Measurements from ENCODE around the gene LSM14A.
"Not testable (repeated sequence)": the region's sequence is repeated elsewhere in the genome, so short reads cannot be mapped to it uniquely, and the experiment has no call there.

LSM14A gene

GRCh38 chr19:34230820-34231219, 58.5 kb downstream of the LSM14A start:
- WGBS, 2 experiments (ENCODE audit: insufficient coverage in 2 of 2), result 87 to 93% methylated on average over 8 to 10 of the region's 10 CpGs
- no peak overlapping the region for H3K27ac ChIP-seq (ENCODE audit: low read depth, low read length, severe bottlenecking)
- no peaks in the 10 kb centered on the region for H3K9me3 ChIP-seq (ENCODE audit: control insufficient read depth, low read length)
- H3K36me3 ChIP-seq (ENCODE audit: control insufficient read depth, insufficient read depth, low read length), result peaks cover 62% of the 10 kb centered on the region
- no peak overlapping the region for H3K4me3 ChIP-seq (ENCODE audit: extremely low read depth, insufficient read depth, low read length, poor library complexity, severe bottlenecking)
- peaks cover 12% of the 10 kb centered on the region for H3K4me1 ChIP-seq (ENCODE audit: control insufficient read depth, insufficient read depth, low read length, poor library complexity, severe bottlenecking)

DNA sequence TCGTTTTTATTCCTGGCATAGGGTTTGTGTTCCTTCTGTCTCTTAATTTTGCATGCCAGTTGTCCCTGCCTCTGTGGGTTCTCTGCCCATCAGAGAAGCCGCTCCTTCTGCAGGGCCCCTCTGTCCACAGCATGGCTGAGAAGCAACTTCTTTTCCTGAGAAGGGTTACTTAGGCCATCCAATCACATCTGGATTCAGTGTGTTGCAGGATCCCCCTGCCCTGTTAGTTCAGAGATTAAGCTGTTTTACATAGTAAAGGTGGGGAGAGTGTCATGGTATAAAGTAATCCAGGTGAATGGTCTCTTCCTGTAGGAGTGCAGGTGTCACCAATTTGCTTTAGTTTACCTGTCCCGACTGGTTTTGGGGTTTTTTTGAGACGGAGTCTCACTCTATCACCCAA, 59.1 kb downstream of the LSM14A start:
- H3K36me3 ChIP-seq (ENCODE audit: control insufficient read depth, insufficient read depth, low read length), result peaks cover 56% of the 10 kb centered on the region
- H3K4me1 ChIP-seq (ENCODE audit: control insufficient read depth, insufficient read depth, low read length, poor library complexity, severe bottlenecking), result peaks cover 17% of the 10 kb centered on the region
- H3K9me3 ChIP-seq (ENCODE audit: control insufficient read depth, low read length), result no peaks in the 10 kb centered on the region
- no peak overlapping the region for H3K27ac ChIP-seq (ENCODE audit: low read depth, low read length, severe bottlenecking)
- no peak overlapping the region for H3K4me3 ChIP-seq (ENCODE audit: extremely low read depth, insufficient read depth, low read length, poor library complexity, severe bottlenecking)
- WGBS, 2 experiments (ENCODE audit: insufficient coverage in 2 of 2), result 90 to 92% methylated on average over 4 of the region's 4 CpGs

DNA sequence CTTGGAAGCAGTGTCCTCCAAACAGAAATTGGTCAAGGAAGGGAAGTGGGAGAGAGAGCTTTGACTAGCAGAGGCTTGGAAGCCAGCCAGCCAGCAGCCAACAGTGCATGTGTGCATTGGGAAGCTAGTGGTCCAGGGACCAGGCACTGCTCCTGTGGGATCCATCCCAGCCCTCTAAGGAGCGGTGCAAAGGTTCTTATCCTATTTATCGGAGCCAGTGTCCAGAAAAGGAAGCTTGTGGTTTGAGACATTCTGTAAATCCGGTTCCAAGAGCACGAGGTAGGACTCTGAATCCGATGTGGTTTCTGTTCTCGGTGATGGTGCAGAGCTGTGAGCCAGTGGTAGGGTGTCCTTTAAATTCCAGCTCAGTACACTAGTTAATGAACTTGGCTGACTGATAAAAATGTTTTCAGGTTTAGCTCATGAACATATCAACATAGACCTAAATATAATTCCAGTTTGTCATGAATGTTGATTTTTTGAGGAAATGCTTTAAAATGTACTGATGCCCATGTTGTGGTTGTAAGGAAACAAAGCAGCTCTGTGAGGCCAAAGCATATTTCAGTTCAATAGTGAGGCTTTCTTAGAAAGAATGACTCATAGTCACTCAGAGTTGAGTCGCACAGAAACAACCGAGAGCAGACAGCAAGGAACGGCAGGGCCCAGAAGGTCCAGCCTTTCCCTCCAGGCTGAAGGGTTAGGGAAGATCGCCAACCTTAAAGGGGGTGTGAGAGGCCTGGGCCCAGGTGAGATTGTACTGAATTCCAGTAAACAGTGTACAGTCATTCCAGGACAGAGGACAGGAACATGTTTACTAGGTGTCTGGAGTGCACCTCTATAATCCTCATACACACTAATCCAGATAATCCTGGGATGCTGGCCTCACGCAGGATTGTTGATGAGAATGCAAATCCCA, 60.5 kb downstream of the LSM14A start:
- peaks cover 23% of the 10 kb centered on the region for H3K4me1 ChIP-seq (ENCODE audit: control insufficient read depth, insufficient read depth, low read length, poor library complexity, severe bottlenecking)
- WGBS, 2 experiments (ENCODE audit: insufficient coverage in 2 of 2), result 76 to 79% methylated on average over 9 to 10 of the region's 11 CpGs
- H3K36me3 ChIP-seq (ENCODE audit: control insufficient read depth, insufficient read depth, low read length), result peaks cover 44% of the 10 kb centered on the region
- peak overlapping the region; percentile 70 for H3K27ac ChIP-seq (ENCODE audit: low read depth, low read length, severe bottlenecking)
- H3K9me3 ChIP-seq (ENCODE audit: control insufficient read depth, low read length), result no peaks in the 10 kb centered on the region
- H3K4me3 ChIP-seq (ENCODE audit: extremely low read depth, insufficient read depth, low read length, poor library complexity, severe bottlenecking), result no peak overlapping the region

DNA sequence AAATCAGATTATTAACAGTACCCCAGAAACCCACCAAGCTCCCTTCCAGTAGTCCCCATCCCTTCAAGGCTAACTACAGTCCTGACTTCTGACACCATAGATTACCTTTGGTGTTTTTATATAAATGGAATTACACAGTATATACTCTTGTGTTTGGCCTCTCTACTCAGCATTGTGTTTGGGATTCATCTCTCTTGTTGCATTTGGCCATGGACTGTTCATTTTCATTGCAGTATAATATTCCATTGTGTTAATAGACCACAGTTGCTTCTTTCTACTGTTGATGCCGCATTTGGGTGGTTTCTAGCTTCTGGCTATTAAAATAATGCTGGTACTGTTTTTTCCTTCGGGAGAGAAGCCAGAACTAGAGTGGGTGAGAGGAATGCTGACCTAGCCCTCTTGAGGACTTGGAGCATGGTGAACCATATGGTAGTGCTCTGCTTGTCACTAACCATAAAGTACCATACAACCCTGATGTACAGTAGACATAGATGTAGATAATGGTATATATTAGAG, 63.2 kb downstream of the LSM14A start:
- Histone ChIP-seq H3K9me3 (ENCODE audit: control insufficient read depth, low read length) (no peaks in the 10 kb centered on the region), H3K4me3 (ENCODE audit: extremely low read depth, insufficient read depth, low read length, poor library complexity, severe bottlenecking) (no peak overlapping the region), H3K4me1 (ENCODE audit: control insufficient read depth, insufficient read depth, low read length, poor library complexity, severe bottlenecking) (peaks cover 23% of the 10 kb centered on the region), H3K27ac (ENCODE audit: low read depth, low read length, severe bottlenecking) (no peak overlapping the region), H3K36me3 (ENCODE audit: control insufficient read depth, insufficient read depth, low read length) (peaks cover 20% of the 10 kb centered on the region)
- WGBS, 2 experiments (ENCODE audit: insufficient coverage in 2 of 2), result no CpG with 5 or more reads among the region's 2 CpGs

DNA sequence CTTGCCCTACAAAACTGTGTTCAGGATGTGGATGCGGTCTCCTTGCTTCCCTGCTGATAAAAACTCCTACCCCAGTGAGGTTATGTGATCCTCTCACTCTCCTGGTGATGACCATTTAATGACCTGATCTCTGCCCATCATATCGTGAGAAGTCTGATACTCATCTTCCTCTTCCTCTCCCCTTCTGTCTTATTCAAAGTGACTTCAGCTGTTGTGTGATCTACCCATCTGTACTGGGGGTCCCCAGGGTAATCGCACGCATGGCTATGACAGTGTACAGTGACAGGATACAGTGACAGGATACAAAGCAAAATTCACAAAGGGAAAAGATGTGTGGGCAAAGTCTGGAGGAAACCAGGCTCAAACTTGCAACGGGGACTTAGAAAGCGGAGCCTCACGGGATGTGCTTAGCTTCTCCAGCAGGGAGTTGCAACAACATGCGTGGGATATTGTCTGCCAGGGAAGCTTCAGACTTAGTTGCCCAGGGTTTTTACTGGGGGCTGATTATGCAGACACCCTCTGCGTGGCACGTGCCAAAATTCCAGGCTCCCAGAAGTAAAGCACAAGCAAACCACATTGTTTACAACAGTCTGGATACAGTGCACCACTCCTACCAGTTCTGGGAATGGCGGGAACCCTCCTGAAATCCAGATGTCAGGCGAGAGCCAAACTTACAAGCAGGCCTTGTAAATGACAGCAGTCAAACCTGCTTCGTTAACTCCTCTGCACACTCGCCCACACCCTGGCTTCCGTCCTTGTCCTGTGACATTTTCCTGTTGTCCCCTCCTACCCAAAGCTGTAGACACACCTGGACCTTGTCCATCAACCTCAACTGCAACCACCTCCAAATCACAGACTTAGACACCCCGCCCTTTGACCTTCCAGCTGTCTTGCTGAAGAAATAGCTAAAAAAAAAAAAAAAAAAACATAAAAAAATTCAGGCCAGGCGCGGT, 64.0 kb downstream of the LSM14A start:
- peak overlapping the region; percentile 55 for H3K27ac ChIP-seq (ENCODE audit: low read depth, low read length, severe bottlenecking)
- 90 to 91% methylated on average over 16 of the region's 18 CpGs for WGBS, 2 experiments (ENCODE audit: insufficient coverage in 2 of 2)

GRCh38 chr19:34237283-34237682, 65.0 kb downstream of the LSM14A start:
- Histone ChIP-seq H3K27ac (ENCODE audit: low read depth, low read length, severe bottlenecking) (no peak overlapping the region), H3K9me3 (ENCODE audit: control insufficient read depth, low read length) (no peaks in the 10 kb centered on the region), H3K4me3 (ENCODE audit: extremely low read depth, insufficient read depth, low read length, poor library complexity, severe bottlenecking) (no peak overlapping the region), H3K4me1 (ENCODE audit: control insufficient read depth, insufficient read depth, low read length, poor library complexity, severe bottlenecking) (peaks cover 19% of the 10 kb centered on the region), H3K36me3 (ENCODE audit: control insufficient read depth, insufficient read depth, low read length) (peaks cover 10% of the 10 kb centered on the region)
- 53 to 67% methylated on average over 3 of the region's 3 CpGs for WGBS, 2 experiments (ENCODE audit: insufficient coverage in 2 of 2)

More for the DNA sequence above, 64.0 kb downstream of the LSM14A start:
- no peaks in the 10 kb centered on the region for H3K9me3 ChIP-seq (ENCODE audit: control insufficient read depth, low read length)
- H3K4me3 ChIP-seq (ENCODE audit: extremely low read depth, insufficient read depth, low read length, poor library complexity, severe bottlenecking), result no peak overlapping the region
- H3K36me3 ChIP-seq (ENCODE audit: control insufficient read depth, insufficient read depth, low read length), result peaks cover 11% of the 10 kb centered on the region
- peaks cover 20% of the 10 kb centered on the region for H3K4me1 ChIP-seq (ENCODE audit: control insufficient read depth, insufficient read depth, low read length, poor library complexity, severe bottlenecking)

DNA sequence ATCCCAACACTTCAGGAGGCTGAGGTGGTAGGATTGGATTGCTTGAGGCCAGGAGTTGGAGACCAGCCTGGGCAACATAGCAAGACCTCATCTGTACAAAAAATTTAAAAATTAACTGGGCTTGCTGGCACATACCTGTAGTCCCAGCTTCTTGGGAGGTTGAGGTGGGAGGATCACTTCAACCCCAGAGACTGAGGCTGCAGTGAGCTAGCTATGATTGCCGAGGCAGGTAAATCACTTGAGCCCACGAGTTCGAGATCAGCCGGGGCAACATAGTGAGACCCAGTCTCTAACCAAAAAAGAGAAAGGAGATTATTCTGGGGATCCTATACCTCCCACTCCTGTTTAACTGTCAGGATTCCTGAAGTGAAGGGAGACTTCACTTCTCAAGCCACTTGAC, 65.6 kb downstream of the LSM14A start:
- H3K36me3 ChIP-seq (ENCODE audit: control insufficient read depth, insufficient read depth, low read length), result peaks cover 10% of the 10 kb centered on the region
- H3K9me3 ChIP-seq (ENCODE audit: control insufficient read depth, low read length), result no peaks in the 10 kb centered on the region
- H3K4me1 ChIP-seq (ENCODE audit: control insufficient read depth, insufficient read depth, low read length, poor library complexity, severe bottlenecking), result peaks cover 18% of the 10 kb centered on the region
- no peak overlapping the region for H3K4me3 ChIP-seq (ENCODE audit: extremely low read depth, insufficient read depth, low read length, poor library complexity, severe bottlenecking)
- WGBS, 2 experiments (ENCODE audit: insufficient coverage in 2 of 2), result 88 to 100% methylated on average over 1 to 4 of the region's 4 CpGs
- H3K27ac ChIP-seq (ENCODE audit: low read depth, low read length, severe bottlenecking), result no peak overlapping the region

DNA sequence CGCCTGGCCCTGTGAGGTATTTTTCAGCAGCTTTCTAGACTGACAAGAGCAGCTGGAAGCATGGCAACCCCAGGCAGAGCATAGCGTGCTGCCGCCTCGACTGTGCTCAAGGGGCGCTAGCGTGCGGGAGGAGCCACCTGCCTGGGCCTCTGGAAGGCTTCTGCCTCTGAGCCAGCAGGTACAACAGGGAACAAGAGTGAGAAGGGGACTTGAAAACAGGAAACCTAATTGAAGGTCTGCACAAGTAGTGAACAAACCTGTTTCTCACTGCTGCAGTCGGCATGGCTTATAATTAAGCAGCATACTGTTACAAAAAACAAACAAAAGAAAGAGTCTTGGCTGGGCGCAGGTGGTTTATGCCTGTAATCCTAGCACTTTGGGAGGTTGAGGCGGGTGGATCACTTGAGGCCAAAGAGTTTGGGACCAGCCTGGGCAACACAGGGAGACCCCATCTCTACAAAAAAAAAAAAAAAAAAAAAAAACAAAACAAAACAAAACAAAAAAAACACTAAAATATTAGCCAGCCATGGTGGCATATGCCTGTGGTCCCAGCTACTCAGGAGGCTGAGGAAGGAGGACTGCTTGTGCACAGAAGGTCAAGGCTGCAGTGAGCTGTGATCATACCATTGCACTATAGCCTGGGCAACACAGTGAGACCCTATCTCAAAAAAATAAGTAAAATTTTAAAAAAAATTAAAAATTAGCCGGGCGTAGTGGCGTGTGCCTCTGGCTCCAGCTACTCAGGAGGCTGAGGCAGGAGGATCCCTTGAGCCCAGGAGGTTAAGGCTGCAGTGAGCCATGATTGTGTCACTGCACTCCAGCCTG, 69.4 kb downstream of the LSM14A start:
- Histone ChIP-seq H3K9me3 (ENCODE audit: control insufficient read depth, low read length) (no peaks in the 10 kb centered on the region), H3K4me1 (ENCODE audit: control insufficient read depth, insufficient read depth, low read length, poor library complexity, severe bottlenecking) (peaks cover 16% of the 10 kb centered on the region), H3K36me3 (ENCODE audit: control insufficient read depth, insufficient read depth, low read length) (peaks cover 2% of the 10 kb centered on the region), H3K4me3 (ENCODE audit: extremely low read depth, insufficient read depth, low read length, poor library complexity, severe bottlenecking) (no peak overlapping the region), H3K27ac (ENCODE audit: low read depth, low read length, severe bottlenecking) (no peak overlapping the region)
- WGBS, 2 experiments (ENCODE audit: insufficient coverage in 2 of 2), result 48 to 62% methylated on average over 8 to 11 of the region's 13 CpGs

- peaks cover 13% of the 10 kb centered on the region for H3K4me1 ChIP-seq (ENCODE audit: control insufficient read depth, insufficient read depth, low read length, poor library complexity, severe bottlenecking)
- H3K36me3 ChIP-seq (ENCODE audit: control insufficient read depth, insufficient read depth, low read length); H3K4me3 ChIP-seq (ENCODE audit: extremely low read depth, insufficient read depth, low read length, poor library complexity, severe bottlenecking); H3K9me3 ChIP-seq (ENCODE audit: control insufficient read depth, low read length): not testable (repeated sequence)
- WGBS, 2 experiments (ENCODE audit: insufficient coverage in 2 of 2), result 87 to 95% methylated on average over 5 to 10 of the region's 10 CpGs
- H3K27ac ChIP-seq (ENCODE audit: low read depth, low read length, severe bottlenecking), result peak overlapping the region; percentile 49
These were observed 71.0 kb downstream of the LSM14A start for GRCh38 chr19:34243138-34243875.

Measured in mesodermal cell (in vitro differentiated cells).